Measurements from ENCODE around the gene GATAD2A. TPM values are rescaled to one million over a fixed set of nuclear protein-coding genes. Genes with fewer than 3 reads are reported as not detected.

Gene GATAD2A
- total and polyA plus RNA-seq, 2 of the 8 experiments (the other 6 are each of a cell fraction or from before 2014, with no cell fraction given): 38.4 to 205 TPM

- ChIA-PET CTCF (ENCODE audit: partially characterized antibody) (interaction anchor here (0.6 to 3.2 kb wide), 4 partner anchors 16 to 137 kb away, joined by 3 to 22 read pairs (median 4); partner anchors contain the start of gene GMIP), POLR2A (ENCODE audit: partially characterized antibody) (interaction anchor here (0.6 to 1.6 kb wide), 3 partner anchors 10 to 43 kb away, joined by 3 to 6 read pairs (median 4); partner anchors contain the start of gene NDUFA13)
- Histone ChIP-seq H3K23ac (ENCODE audit: insufficient read length) (no peak overlapping the region), H2BK5ac (ENCODE audit: low read depth, low read length) (no peak overlapping the region), H3K4me3 (ENCODE audit: extremely low read depth in 1 of 4, insufficient read depth in 2 of 4, low read depth in 3 of 4, low read length in 4 of 4) (no peak overlapping the region), H3K4ac (replicated peaks; ENCODE audit: insufficient read length, low read depth, low read length) (no peak overlapping the region), H3K14ac (ENCODE audit: insufficient read length) (no peak overlapping the region), H3K18ac (ENCODE audit: extremely low read depth, low read length) (no peak overlapping the region), H3K23me2 (ENCODE audit: low read depth, low read length) (peaks cover 2% of the 10 kb centered on the region; the same call in 1 of the 2 replicates), H3K27ac (ENCODE audit: low read depth, low read length) (no peak overlapping the region), H3K4me1 (replicated peaks in 1 of 4; ENCODE audit: control insufficient read depth in 3 of 4, insufficient read depth in 4 of 4, low read length in 3 of 4) (no peaks in the 10 kb centered on the region), H3K79me1 (ENCODE audit: low read depth, low read length) (peaks cover 4% of the 10 kb centered on the region), H2BK15ac (ENCODE audit: low read length) (no peak overlapping the region), H4K91ac (replicated peaks; ENCODE audit: insufficient read length, low read length) (no peak overlapping the region), H4K5ac (ENCODE audit: insufficient read length, low read depth, low read length) (no peak overlapping the region), H2AFZ (ENCODE audit: low read length) (no peak overlapping the region), H3K4me2 (ENCODE audit: insufficient read depth in 1 of 2, low read depth in 2 of 2, low read length in 2 of 2) (no peak overlapping the region), H3K9ac (replicated peaks in 1 of 4; ENCODE audit: extremely low read depth in 1 of 4, low read depth in 3 of 4, low read length in 3 of 4) (no peak overlapping the region), H3K36me3 (ENCODE audit: control insufficient read depth in 2 of 4, insufficient read depth in 4 of 4, low read length in 3 of 4) (peaks cover 19 to 49% (median 32%) of the 10 kb centered on the region in 4 experiments), H3K9me3 (ENCODE audit: insufficient read depth in 2 of 2, low read depth in 1 of 2, low read length in 1 of 2) (no peaks in the 10 kb centered on the region), H2BK12ac (ENCODE audit: low read depth, low read length) (no peak overlapping the region), H2AK5ac (ENCODE audit: low read depth, low read length) (no peak overlapping the region), H4K8ac (ENCODE audit: extremely low read depth, insufficient read depth, low read length) (no peak overlapping the region; the same call in 1 of the 2 replicates), H3K56ac (replicated peaks; ENCODE audit: insufficient read length, low read depth, low read length) (no peak overlapping the region), H4K20me1 (replicated peaks in 1 of 2; ENCODE audit: control insufficient read depth in 1 of 2, insufficient read depth in 2 of 2, low read length in 2 of 2) (peaks cover 0 to 2% of the 10 kb centered on the region in 2 experiments), H3K27me3 (replicated peaks in 1 of 4; ENCODE audit: control insufficient read depth in 3 of 4, extremely low read depth in 1 of 4, insufficient read depth in 3 of 4, low read length in 3 of 4) (no peaks in the 10 kb centered on the region), H2BK20ac (ENCODE audit: low read length) (no peak overlapping the region), H3K79me2 (ENCODE audit: control insufficient read depth in 1 of 2, insufficient read depth in 2 of 2, low read length in 2 of 2) (no peaks in the 10 kb centered on the region), H2BK120ac (replicated peaks; ENCODE audit: low read depth, low read length) (no peak overlapping the region)
- no peak for DNase-seq (ENCODE audit: low read depth in 1 of 2, low spot score in 2 of 2)
- FAIRE-seq: no peak
- TF ChIP-seq CTCF (IDR thresholded peaks at IDR 0.05; ENCODE audit: control extremely low read depth in 1 of 3, insufficient read depth in 1 of 3, low read depth in 1 of 3, low read length in 3 of 3) (no peak), ATF3 (IDR thresholded peaks at IDR 0.05; ENCODE audit: insufficient read depth, low read depth, low read length) (no peak)
- 96% methylated on average over 12 of the region's 12 CpGs; no CpG with 5 or more reads in 1 of the 2 experiments for WGBS, 2 experiments (ENCODE audit: extremely low coverage in 1 of 2, insufficient coverage in 1 of 2, insufficient read length in 1 of 2, insufficient replicate concordance in 2 of 2, low coverage in 1 of 2, low lambda C conversion rate in 2 of 2, missing lambda C conversion rate in 1 of 2)
Measured at GRCh38 chr19:19506592-19506991, 101.1 kb downstream of the GATAD2A start.

All from H1 (cell line).